HUES6 (cell line): ENCODE data around the gene QRICH1.
"Not testable (repeated sequence)": the region's sequence is repeated elsewhere in the genome, so short reads cannot be mapped to it uniquely, and the experiment has no call there.

ENCODE experiments used
- H3K27ac ChIP-seq: 2 replicates; pipeline ENCODE4 v1.7.0; 2013; ENCODE audit warnings: low read depth, mild to moderate bottlenecking, low read length, inconsistent platforms
- H3K27me3 ChIP-seq: 2 replicates; pipeline ENCODE4 v1.6.1; 2013; ENCODE audit warnings: low read length; ENCODE audit not compliant: control insufficient read depth, insufficient read depth
- H3K36me3 ChIP-seq: 2 replicates; pipeline ENCODE4 v1.6.1; 2013; ENCODE audit warnings: low read length; ENCODE audit not compliant: control insufficient read depth, insufficient read depth
- H3K4me1 ChIP-seq: 2 replicates; pipeline ENCODE4 v1.6.1; 2013; ENCODE audit warnings: low read length; ENCODE audit not compliant: control insufficient read depth, insufficient read depth
- H3K4me3 ChIP-seq: 2 replicates; pipeline ENCODE4 v1.5.1; 2013; ENCODE audit warnings: low read depth, low read length
- H3K9ac ChIP-seq: one replicate; pipeline ENCODE4 v1.6.1; 2013; ENCODE audit warnings: mild to moderate bottlenecking, low read length
- H3K9me3 ChIP-seq: 2 replicates; pipeline ENCODE4 v1.6.1; 2013; ENCODE audit warnings: low read depth, low read length; ENCODE audit not compliant: control insufficient read depth, insufficient read depth

QRICH1 gene

GRCh38 chr3:49015765-49016164 is 78.1 kb downstream of the QRICH1 start:
- Histone ChIP-seq H3K27me3 (no peaks in the 10 kb centered on the region), H3K9ac (no peak overlapping the region), H3K36me3 (peaks cover 53% of the 10 kb centered on the region), H3K9me3 (no peaks in the 10 kb centered on the region), H3K4me3 (no peak overlapping the region), H3K27ac (no peak overlapping the region), H3K4me1 (peaks cover 12% of the 10 kb centered on the region; the same call in 1 of the 2 replicates)

DNA sequence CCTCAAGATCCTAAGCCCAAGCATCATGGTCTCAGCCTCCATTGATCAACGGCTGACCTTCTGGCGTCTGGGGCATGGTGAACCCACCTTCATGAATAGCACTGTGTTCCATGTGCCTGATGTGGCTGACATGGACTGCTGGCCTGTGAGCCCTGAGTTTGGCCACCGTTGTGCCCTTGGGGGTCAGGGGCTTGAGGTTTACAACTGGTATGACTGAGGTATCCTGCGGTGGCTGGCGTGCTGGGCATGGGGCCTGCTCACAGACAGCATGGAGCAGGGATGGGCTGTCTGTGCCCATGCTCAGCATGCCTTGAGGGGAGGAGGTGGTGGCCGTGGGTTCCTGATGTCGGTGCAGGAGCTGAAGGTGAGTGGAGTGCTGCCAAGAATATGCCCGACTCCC is 78.8 kb downstream of the QRICH1 start:
- peaks cover 8% of the 10 kb centered on the region; the same call in 1 of the 2 replicates for H3K4me1 ChIP-seq
- H3K36me3 ChIP-seq: peaks cover 53% of the 10 kb centered on the region
- no peak overlapping the region for H3K27ac ChIP-seq

GRCh38 chr3:49013738-49014660 is 79.9 kb downstream of the QRICH1 start:
- Histone ChIP-seq H3K4me3 (no peak overlapping the region), H3K27ac (no peak overlapping the region), H3K36me3 (peaks cover 53% of the 10 kb centered on the region), H3K27me3 (no peaks in the 10 kb centered on the region), H3K9me3 (no peaks in the 10 kb centered on the region), H3K9ac (no peak overlapping the region), H3K4me1 (0 out of 2 replicates have a peak, but pooled peaks cover 5% of the 10 kb centered on the region)

More for the DNA sequence above, 78.8 kb downstream of the QRICH1 start:
- Histone ChIP-seq H3K9ac (no peak overlapping the region), H3K9me3 (no peaks in the 10 kb centered on the region), H3K4me3 (no peak overlapping the region), H3K27me3 (no peaks in the 10 kb centered on the region)

DNA sequence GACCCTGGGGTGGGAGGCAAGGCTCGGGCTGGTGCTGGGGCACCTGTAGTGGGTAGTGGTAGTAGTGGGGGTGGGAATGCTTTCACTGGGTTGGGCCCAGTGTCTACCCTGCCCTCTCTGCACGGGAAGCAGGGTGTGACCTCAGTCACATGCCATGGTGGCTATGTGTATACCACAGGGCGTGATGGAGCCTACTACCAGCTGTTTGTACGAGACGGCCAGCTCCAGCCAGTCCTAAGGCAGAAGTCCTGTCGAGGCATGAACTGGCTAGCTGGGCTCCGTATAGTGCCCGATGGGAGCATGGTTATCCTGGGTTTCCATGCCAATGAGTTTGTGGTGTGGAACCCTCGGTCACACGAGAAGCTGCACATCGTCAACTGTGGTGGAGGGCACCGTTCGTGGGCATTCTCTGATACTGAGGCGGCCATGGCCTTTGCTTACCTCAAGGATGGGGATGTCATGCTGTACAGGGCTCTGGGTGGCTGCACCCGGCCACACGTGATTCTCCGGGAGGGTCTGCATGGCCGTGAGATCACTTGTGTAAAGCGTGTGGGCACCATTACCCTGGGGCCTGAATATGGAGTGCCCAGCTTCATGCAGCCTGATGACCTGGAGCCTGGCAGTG is 80.6 kb downstream of the QRICH1 start:
- Histone ChIP-seq H3K27ac (no peak overlapping the region), H3K36me3 (peaks cover 57% of the 10 kb centered on the region), H3K4me3 (no peak overlapping the region), H3K27me3 (no peaks in the 10 kb centered on the region), H3K9me3 (no peaks in the 10 kb centered on the region), H3K4me1 (peaks cover 8% of the 10 kb centered on the region; the same call in 1 of the 2 replicates), H3K9ac (no peak overlapping the region)

GRCh38 chr3:49012441-49013017 is 81.3 kb downstream of the QRICH1 start:
- Histone ChIP-seq H3K4me1 (peaks cover 9% of the 10 kb centered on the region; the same call in 1 of the 2 replicates), H3K27me3 (no peaks in the 10 kb centered on the region), H3K27ac (no peak overlapping the region), H3K4me3 (no peak overlapping the region), H3K9ac (no peak overlapping the region), H3K9me3 (no peaks in the 10 kb centered on the region), H3K36me3 (peaks cover 57% of the 10 kb centered on the region)

GRCh38 chr3:49009396-49009795 is 84.5 kb downstream of the QRICH1 start:
- peaks cover 35% of the 10 kb centered on the region for H3K36me3 ChIP-seq
- H3K9me3 ChIP-seq: no peaks in the 10 kb centered on the region
- H3K4me1 ChIP-seq: peaks cover 11% of the 10 kb centered on the region
- peaks cover 11% of the 10 kb centered on the region; the same call in 1 of the 2 replicates for H3K27me3 ChIP-seq
- H3K27ac ChIP-seq: no peak overlapping the region
- no peak overlapping the region for H3K9ac ChIP-seq
- no peak overlapping the region for H3K4me3 ChIP-seq

DNA sequence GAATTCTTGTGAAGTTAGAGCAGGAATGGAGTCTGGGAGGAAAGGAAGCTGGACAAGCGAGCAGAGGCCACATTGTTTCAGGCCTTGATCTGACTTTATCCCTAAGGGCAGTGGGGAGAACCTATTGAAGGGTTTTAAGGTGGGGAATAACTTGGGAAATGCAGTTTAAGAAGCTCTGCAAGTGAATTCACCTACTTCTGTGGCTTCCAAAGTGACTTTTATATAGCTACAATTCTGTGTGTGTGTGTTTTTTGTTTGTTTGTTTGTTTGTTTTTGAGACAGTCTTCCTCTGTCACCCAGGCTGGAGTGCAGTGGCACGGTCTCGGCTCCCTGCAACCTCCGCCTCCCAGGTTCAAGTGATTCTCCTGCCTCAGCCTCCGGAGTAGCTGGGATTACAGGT is 85.2 kb downstream of the QRICH1 start:
- H3K27ac ChIP-seq, H3K9me3 ChIP-seq: not testable (repeated sequence)
- Histone ChIP-seq H3K4me3 (peak overlapping the region; percentile 95), H3K9ac (peak overlapping the region; percentile 73), H3K36me3 (peaks cover 28% of the 10 kb centered on the region), H3K27me3 (peaks cover 11% of the 10 kb centered on the region; the same call in 1 of the 2 replicates), H3K4me1 (peaks cover 11% of the 10 kb centered on the region)

- Histone ChIP-seq H3K4me3 (peak overlapping the region; percentile 95), H3K27me3 (peaks cover 11% of the 10 kb centered on the region; the same call in 1 of the 2 replicates), H3K27ac (peak overlapping the region; percentile 98), H3K9me3 (no peaks in the 10 kb centered on the region), H3K4me1 (peaks cover 11% of the 10 kb centered on the region), H3K36me3 (peaks cover 21% of the 10 kb centered on the region), H3K9ac (peak overlapping the region; percentile 98)
Observed at GRCh38 chr3:49007771-49008528, 85.9 kb downstream of the QRICH1 start.

GRCh38 chr3:49007068-49007770 is 86.7 kb downstream of the QRICH1 start, which contains the start of gene WDR6:
Gene WDR6, plus strand, starts transcription at chr3:49007391. Its CDS starts 41 bp downstream, at chr3:49007432.
- H3K27ac ChIP-seq: peak within 1 kb of the TSS; percentile 98
- no peaks in the 10 kb centered on the region for H3K9me3 ChIP-seq
- H3K36me3 ChIP-seq: peaks cover 14% of the 10 kb centered on the region
- H3K4me1 ChIP-seq: peaks cover 11% of the 10 kb centered on the region
- H3K9ac ChIP-seq: peak within 1 kb of the TSS; percentile 98
- H3K27me3 ChIP-seq: peaks cover 13% of the 10 kb centered on the region; the same call in 1 of the 2 replicates
- peak within 1 kb of the TSS; percentile 95 for H3K4me3 ChIP-seq
